Ishikawa (cell line): ENCODE measurements around the gene CIAO3.
A peak's percentile ranks its signal among the peaks of the same experiment; 100 is the strongest.

Experiments
- CEBPB ChIP-seq: IDR thresholded peaks from 2 replicates; pipeline ENCODE4 v1.6.1; 2012
- CREB1 ChIP-seq: IDR thresholded peaks from 2 replicates; pipeline ENCODE4 v1.6.1; 2012; ENCODE audit warnings: low read depth
- EGR1 ChIP-seq: IDR thresholded peaks from 2 replicates; pipeline ENCODE4 v1.6.1; 2012
- EP300 ChIP-seq: IDR thresholded peaks from 2 replicates; pipeline ENCODE4 v1.6.1; 2012; ENCODE audit warnings: borderline replicate concordance
- FOXM1 ChIP-seq: IDR thresholded peaks from 2 replicates; pipeline ENCODE4 v1.6.1; 2012; ENCODE audit warnings: low read depth, borderline replicate concordance
- NFIC ChIP-seq: IDR thresholded peaks from 2 replicates; pipeline ENCODE4 v1.6.1; 2012
- RAD21 ChIP-seq: IDR thresholded peaks from 2 replicates; pipeline ENCODE4 v1.6.1; 2012; ENCODE audit warnings: low read depth
- TAF1 ChIP-seq: IDR thresholded peaks from 2 replicates; pipeline ENCODE4 v1.6.1; 2012; ENCODE audit warnings: low read depth, mild to moderate bottlenecking
- TCF12 ChIP-seq: IDR thresholded peaks from 2 replicates; pipeline ENCODE4 v1.6.1; 2012; ENCODE audit warnings: low read depth
- TEAD4 ChIP-seq: IDR thresholded peaks from 2 replicates; pipeline ENCODE4 v1.6.1; 2012
- YY1 ChIP-seq: IDR thresholded peaks from 2 replicates; pipeline ENCODE4 v1.6.1; 2012; ENCODE audit warnings: low read depth
- ZBTB7A ChIP-seq: IDR thresholded peaks from 2 replicates; pipeline ENCODE4 v1.6.1; 2012; ENCODE audit warnings: low read depth
- TF ChIP-seq, protein P1 (sequence below): IDR thresholded peaks from 2 replicates; pipeline ENCODE4 v1.6.1; 2012
- TF ChIP-seq, protein P2 (sequence below): IDR thresholded peaks from 2 replicates; pipeline ENCODE4 v1.6.1; 2012; ENCODE audit warnings: low read depth, mild to moderate bottlenecking
- TF ChIP-seq, protein P3 (sequence below): IDR thresholded peaks from 2 replicates; pipeline ENCODE4 v1.6.1; 2012

CIAO3 gene

DNA sequence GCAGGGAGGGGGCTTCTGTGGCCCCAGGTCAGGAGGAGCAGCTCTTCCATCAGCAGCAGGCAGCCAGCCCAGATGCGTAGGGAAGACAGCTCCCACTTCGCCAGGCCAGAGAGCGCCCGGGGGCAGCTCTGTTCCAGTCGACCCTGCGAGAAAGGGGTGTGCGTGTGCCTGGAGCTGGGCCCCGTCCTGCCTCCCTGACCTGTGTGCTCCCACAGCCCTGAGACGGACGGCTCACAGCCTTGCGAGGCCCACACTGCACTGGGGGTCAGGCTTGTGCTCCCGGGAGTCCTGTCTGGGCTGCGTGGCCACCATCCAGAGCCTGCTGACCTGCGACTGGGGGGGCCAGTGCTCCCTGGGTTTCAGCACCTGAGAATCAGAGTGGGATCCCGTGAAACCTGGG, 19.3 kb upstream of the CIAO3 start:
- TF ChIP-seq TCF12, result no peak
- TF ChIP-seq ZBTB7A, result 0 out of 2 replicates have a peak, but pooled peaks have one; percentile 34
- no peak for TF ChIP-seq EGR1
- TF ChIP-seq FOXM1, result no peak
- no peak for TF ChIP-seq TAF1
- TF ChIP-seq, protein P1, sequence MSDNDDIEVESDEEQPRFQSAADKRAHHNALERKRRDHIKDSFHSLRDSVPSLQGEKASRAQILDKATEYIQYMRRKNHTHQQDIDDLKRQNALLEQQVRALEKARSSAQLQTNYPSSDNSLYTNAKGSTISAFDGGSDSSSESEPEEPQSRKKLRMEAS, result no peak
- no peak for TF ChIP-seq YY1

DNA sequence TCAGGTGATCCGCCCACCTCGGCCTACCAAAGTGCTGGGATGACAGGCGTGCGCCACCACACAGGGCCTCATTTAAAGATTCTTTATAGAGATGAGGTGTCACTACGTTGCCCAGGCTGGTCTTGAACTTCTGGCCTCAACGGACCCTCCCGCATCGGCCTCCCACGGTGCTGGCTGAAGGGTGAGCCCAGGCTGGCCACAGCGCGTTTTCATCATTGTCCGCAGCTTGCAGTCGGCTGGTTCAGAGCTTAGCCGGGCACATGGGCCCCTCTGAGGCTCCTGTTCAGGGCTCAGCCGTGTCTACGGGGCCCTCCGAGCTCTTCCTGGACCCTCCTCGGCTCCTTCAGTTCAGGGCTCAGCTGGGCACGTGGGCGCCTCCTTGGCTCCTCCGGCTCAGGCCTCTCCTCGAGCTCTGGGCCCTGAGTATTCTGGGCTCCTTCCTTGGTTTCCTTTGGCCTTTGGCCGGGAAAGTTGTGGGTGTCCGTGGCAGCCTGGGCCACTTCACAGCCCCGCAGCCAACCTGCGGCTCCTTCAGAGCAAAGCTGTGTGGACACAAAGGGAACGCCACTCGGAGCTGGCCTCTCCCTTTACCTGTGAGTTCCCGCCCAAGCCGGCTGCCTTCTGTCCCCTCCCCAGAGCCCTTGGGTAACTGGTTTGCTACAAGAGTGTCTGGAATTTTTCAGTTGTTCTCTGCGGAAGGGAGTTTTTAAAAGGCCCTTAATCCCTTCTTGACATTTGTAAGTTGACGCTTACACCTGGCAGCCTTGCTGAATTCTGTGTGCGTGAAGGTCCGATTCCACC, 18.5 kb upstream of the CIAO3 start:
- TF ChIP-seq YY1 (no peak), ZBTB7A (no peak), CEBPB (no peak), TCF12 (no peak), TEAD4 (no peak), NFIC (no peak), FOXM1 (no peak), TAF1 (no peak)
- TF ChIP-seq, protein P2, sequence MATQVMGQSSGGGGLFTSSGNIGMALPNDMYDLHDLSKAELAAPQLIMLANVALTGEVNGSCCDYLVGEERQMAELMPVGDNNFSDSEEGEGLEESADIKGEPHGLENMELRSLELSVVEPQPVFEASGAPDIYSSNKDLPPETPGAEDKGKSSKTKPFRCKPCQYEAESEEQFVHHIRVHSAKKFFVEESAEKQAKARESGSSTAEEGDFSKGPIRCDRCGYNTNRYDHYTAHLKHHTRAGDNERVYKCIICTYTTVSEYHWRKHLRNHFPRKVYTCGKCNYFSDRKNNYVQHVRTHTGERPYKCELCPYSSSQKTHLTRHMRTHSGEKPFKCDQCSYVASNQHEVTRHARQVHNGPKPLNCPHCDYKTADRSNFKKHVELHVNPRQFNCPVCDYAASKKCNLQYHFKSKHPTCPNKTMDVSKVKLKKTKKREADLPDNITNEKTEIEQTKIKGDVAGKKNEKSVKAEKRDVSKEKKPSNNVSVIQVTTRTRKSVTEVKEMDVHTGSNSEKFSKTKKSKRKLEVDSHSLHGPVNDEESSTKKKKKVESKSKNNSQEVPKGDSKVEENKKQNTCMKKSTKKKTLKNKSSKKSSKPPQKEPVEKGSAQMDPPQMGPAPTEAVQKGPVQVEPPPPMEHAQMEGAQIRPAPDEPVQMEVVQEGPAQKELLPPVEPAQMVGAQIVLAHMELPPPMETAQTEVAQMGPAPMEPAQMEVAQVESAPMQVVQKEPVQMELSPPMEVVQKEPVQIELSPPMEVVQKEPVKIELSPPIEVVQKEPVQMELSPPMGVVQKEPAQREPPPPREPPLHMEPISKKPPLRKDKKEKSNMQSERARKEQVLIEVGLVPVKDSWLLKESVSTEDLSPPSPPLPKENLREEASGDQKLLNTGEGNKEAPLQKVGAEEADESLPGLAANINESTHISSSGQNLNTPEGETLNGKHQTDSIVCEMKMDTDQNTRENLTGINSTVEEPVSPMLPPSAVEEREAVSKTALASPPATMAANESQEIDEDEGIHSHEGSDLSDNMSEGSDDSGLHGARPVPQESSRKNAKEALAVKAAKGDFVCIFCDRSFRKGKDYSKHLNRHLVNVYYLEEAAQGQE, result no peak
- TF ChIP-seq, protein P1, result no peak
- TF ChIP-seq, protein P3, sequence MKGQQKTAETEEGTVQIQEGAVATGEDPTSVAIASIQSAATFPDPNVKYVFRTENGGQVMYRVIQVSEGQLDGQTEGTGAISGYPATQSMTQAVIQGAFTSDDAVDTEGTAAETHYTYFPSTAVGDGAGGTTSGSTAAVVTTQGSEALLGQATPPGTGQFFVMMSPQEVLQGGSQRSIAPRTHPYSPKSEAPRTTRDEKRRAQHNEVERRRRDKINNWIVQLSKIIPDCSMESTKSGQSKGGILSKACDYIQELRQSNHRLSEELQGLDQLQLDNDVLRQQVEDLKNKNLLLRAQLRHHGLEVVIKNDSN, result no peak

DNA sequence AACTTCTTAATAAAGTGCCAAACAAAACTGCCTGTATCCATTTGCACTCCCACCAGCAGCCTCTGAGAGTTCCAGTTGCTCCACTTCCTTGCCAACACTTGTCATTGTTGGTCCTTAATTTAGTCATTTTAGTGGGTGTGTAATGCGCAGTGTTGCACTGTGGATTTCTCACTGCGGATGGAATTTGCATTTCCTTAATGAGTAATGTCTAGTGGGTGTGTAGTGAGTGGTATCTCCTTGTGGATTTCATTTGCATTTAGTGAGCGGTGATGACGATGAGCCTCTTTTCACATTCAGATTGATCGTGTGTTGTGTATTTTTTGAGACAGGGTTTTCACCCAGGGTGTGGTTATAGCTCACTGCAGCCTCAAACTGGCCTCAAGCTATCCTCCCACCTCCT, 15.6 kb upstream of the CIAO3 start:
- no peak for TF ChIP-seq EP300
- no peak for TF ChIP-seq CREB1
- no peak for TF ChIP-seq TCF12
- TF ChIP-seq CEBPB, result no peak
- no peak for TF ChIP-seq YY1
- TF ChIP-seq, protein P1, result no peak
- TF ChIP-seq, protein P3, result no peak
- no peak for TF ChIP-seq NFIC
- no peak for TF ChIP-seq EGR1

DNA sequence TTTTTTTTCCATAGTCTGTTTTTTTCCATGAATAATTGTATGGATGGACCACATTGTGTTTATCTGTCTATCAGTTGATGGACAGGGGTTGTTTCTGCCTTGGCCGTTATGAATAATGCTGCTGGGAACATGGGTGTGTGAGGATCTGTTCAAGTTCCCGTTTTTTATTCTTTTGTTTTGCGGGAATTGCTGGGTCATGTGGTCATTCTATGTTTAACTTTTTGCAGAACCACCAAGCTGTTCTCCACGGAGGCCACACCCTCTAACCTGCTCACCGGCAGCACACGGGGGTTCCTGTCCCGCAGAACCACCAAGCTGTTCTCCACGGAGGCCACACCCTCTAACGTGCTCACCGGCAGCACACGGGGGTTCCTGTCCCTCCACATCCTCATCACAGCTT, 13.9 kb upstream of the CIAO3 start:
- no peak for TF ChIP-seq RAD21
- no peak for TF ChIP-seq NFIC
- TF ChIP-seq, protein P2, result no peak
- TF ChIP-seq, protein P1, result no peak
- TF ChIP-seq CEBPB, result no peak
- no peak for TF ChIP-seq FOXM1
- TF ChIP-seq ZBTB7A, result no peak
- TF ChIP-seq CREB1, result no peak
- TF ChIP-seq TEAD4, result no peak
- TF ChIP-seq TAF1, result no peak

DNA sequence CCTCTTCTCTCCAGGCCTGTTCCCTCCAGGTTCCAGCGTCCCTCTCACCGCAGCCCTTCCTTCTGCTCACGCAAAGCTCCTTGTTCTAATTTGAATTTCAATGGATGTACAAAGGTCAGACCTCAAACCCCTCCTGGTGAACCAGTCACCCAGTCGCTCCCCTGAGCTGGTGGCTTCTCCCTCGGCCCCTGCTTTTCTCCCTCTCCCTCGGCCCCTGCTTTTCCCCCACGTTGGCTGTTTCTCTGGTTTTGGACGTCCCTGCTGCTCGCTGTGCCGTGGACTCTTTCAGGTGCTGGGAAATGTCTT, 11.2 kb upstream of the CIAO3 start:
- TF ChIP-seq, protein P2, result no peak
- no peak for TF ChIP-seq ZBTB7A
- no peak for TF ChIP-seq CEBPB
- TF ChIP-seq YY1, result no peak
- TF ChIP-seq TAF1, result no peak
- TF ChIP-seq EGR1, result no peak
- TF ChIP-seq EP300, result no peak
- no peak for TF ChIP-seq TCF12
- no peak for TF ChIP-seq NFIC
- no peak for TF ChIP-seq RAD21
- TF ChIP-seq, protein P1, result no peak
- TF ChIP-seq CREB1, result no peak
- TF ChIP-seq FOXM1, result no peak
- TF ChIP-seq TEAD4, result no peak
- TF ChIP-seq, protein P3, result no peak
